ENCODE measurements around the gene OGFOD3.
A peak's percentile ranks its signal among the peaks of the same experiment; 100 is the strongest.
"Not testable (repeated sequence)": the region's sequence is repeated elsewhere in the genome, so short reads cannot be mapped to it uniquely, and the experiment has no call there.

Gene OGFOD3

DNA sequence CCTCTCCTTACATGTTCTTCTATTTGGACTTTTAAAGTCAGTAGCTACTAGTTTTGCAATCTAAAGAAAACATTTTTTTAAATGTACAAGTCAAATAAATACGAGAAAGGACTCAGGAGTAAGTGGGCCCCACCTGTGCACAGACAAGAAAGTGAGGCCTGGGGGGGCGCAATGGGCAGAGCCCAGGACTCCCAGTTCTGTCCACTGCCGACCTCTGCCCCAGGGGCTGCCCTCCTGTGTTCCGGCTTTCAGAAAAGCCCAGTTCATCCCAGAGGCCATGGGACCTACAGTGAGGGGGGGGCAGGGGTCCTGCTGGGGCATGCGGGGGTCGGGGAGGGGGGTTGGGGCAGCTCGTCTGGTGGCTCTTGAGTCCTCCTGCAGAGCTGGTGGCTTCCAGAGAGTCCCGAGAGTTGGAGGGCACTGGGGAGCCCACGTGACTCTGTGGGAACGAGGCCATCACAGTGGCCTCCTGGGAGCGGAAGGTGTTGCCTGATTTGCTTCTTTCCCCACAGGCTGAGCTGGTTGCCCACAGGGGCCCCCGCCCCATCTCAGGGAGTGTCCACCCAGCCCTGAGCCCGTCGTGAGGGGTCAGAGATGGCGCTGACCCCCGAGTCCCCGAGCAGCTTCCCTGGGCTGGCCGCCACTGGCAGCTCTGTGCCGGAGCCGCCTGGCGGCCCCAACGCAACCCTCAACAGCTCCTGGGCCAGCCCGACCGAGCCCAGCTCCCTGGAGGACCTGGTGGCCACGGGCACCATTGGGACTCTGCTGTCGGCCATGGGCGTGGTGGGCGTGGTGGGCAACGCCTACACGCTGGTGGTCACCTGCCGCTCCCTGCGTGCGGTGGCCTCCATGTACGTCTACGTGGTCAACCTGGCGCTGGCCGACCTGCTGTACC, 44.4 kb downstream of the OGFOD3 start:
- peak overlapping the region; percentile 80 for H3K4me3 Mint-ChIP-seq
- H3K27ac Mint-ChIP-seq = no peak overlapping the region
- H3K36me3 Mint-ChIP-seq (ENCODE audit: low read depth) = no peaks in the 10 kb centered on the region
- H3K9me3 Mint-ChIP-seq = no peaks in the 10 kb centered on the region
- no peak for TF ChIP-seq CTCF (IDR thresholded peaks at IDR 0.05)
- no peak for DNase-seq
- H3K27me3 Mint-ChIP-seq (ENCODE audit: low read depth, poor library complexity) = peaks cover 30% of the 10 kb centered on the region
- peaks cover 29% of the 10 kb centered on the region for H3K4me1 Mint-ChIP-seq

DNA sequence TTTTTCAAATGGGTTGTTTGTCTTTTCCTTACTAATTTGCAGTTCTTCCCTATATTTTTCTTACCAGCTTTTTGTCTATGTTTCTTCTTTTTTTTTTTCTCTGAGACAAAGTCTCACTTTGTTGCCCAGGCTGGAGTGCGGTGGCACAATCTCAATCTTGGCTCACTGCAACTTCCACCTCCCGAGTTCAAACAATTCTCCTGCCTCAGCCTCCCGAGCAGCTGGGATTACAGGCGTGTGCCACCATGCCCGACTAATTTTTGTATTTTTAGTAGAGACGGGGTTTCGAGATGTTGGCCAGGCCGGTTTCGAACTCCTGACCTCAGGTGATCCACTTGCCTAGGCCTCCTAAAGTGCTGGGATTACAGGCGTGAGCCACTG, 45.3 kb downstream of the OGFOD3 start:
- not testable (repeated sequence) for H3K9me3 Mint-ChIP-seq; DNase-seq; H3K27ac Mint-ChIP-seq; H3K36me3 Mint-ChIP-seq (ENCODE audit: low read depth)
- peak overlapping the region; percentile 80 for H3K4me3 Mint-ChIP-seq
- peaks cover 28% of the 10 kb centered on the region for H3K4me1 Mint-ChIP-seq
- peaks cover 30% of the 10 kb centered on the region for H3K27me3 Mint-ChIP-seq (ENCODE audit: low read depth, poor library complexity)

- Mint-ChIP-seq H3K27me3 (ENCODE audit: low read depth, poor library complexity) (peaks cover 26% of the 10 kb centered on the region), H3K9me3 (peaks cover 8% of the 10 kb centered on the region), H3K36me3 (ENCODE audit: low read depth) (peaks cover 4% of the 10 kb centered on the region), H3K4me3 (peak overlapping the region; percentile 80), H3K4me1 (peaks cover 34% of the 10 kb centered on the region), H3K27ac (peak overlapping the region; percentile 74)
- TF ChIP-seq CTCF (IDR thresholded peaks at IDR 0.05) = no peak
- DNase-seq = peak; percentile 52
Measured at GRCh38 chr17:82372249-82373071, 45.9 kb downstream of the OGFOD3 start.

DNA sequence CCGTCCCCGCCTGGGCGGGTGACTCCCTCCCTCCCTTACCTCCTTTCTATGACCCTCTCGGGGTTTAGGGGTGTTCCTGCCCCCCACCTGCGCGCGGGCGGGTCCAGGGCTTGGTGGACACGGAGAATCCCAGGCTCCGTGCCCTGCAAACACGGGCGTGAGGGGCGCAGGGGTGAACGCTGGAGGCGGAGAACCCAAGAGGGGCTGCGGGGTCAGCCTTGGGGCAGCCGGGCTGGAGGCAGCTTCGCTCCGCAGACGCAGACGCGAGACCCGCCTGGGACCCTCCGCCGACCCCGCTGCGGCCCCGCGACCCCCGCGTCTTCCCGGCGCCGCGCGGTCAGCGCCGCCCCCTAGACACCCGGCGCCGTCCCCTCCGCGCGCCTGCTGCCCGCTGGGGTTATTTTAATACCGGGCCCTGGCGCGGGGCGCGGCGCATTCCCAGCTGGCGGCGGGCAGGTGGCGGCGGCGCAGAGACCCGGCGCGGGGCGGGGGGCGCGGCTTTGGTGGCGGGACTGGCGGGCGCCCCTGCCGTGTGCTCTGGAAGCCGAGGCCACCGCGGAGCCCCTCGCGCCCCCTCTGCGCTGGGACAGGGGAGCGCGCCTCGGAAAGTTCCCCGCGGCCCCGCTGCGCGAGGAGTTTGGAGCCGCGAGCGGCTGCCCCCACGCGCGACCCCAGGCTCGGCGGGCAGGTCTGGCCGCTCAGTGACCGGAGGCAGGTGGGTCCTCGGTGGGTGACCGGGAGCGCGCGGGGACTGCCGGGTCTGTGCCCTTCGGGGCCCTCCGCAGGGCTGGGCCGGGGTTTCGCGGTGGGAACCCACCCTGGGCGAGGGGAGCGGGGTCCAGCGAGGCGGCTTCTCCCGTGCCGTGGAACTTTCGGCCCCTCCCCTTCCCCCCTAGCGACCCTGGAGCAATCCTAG, 46.8 kb downstream of the OGFOD3 start, which contains the start of gene UTS2R:
TSS of gene UTS2R (plus strand) at position 433 of the 916 bp plus-strand sequence. CDS start 2,560 bp downstream, outside the sequence.
- H3K27me3 Mint-ChIP-seq (ENCODE audit: low read depth, poor library complexity) = peaks cover 25% of the 10 kb centered on the region
- peak within 1 kb of the TSS; percentile 80 for H3K4me3 Mint-ChIP-seq
- H3K4me1 Mint-ChIP-seq = peaks cover 43% of the 10 kb centered on the region
- DNase-seq = peak; percentile 79
- H3K9me3 Mint-ChIP-seq = peaks cover 8% of the 10 kb centered on the region
- no peak for TF ChIP-seq CTCF (IDR thresholded peaks at IDR 0.05)
- peak within 1 kb of the TSS; percentile 74 for H3K27ac Mint-ChIP-seq
- H3K36me3 Mint-ChIP-seq (ENCODE audit: low read depth) = peaks cover 4% of the 10 kb centered on the region

GRCh38 chr17:82370471-82371332, 47.7 kb downstream of the OGFOD3 start:
- H3K9me3 Mint-ChIP-seq = peaks cover 8% of the 10 kb centered on the region
- no peak for TF ChIP-seq CTCF (IDR thresholded peaks at IDR 0.05)
- H3K27ac Mint-ChIP-seq = no peak overlapping the region
- H3K4me3 Mint-ChIP-seq = peak overlapping the region; percentile 62
- peaks cover 4% of the 10 kb centered on the region for H3K36me3 Mint-ChIP-seq (ENCODE audit: low read depth)
- H3K27me3 Mint-ChIP-seq (ENCODE audit: low read depth, poor library complexity) = peaks cover 25% of the 10 kb centered on the region
- DNase-seq = no peak
- peaks cover 46% of the 10 kb centered on the region for H3K4me1 Mint-ChIP-seq
